GM21737 (cell line): ENCODE measurements around the gene IDE.

Source experiments
- ATAC-seq: cut with Tn5 transposase; IDR thresholded peaks from one replicate; pipeline ENCODE4 v1.9.1; 2021; ENCODE audit warnings: mild to moderate bottlenecking, moderate library complexity; ENCODE audit not compliant: unreplicated experiment

The IDE gene

DNA sequence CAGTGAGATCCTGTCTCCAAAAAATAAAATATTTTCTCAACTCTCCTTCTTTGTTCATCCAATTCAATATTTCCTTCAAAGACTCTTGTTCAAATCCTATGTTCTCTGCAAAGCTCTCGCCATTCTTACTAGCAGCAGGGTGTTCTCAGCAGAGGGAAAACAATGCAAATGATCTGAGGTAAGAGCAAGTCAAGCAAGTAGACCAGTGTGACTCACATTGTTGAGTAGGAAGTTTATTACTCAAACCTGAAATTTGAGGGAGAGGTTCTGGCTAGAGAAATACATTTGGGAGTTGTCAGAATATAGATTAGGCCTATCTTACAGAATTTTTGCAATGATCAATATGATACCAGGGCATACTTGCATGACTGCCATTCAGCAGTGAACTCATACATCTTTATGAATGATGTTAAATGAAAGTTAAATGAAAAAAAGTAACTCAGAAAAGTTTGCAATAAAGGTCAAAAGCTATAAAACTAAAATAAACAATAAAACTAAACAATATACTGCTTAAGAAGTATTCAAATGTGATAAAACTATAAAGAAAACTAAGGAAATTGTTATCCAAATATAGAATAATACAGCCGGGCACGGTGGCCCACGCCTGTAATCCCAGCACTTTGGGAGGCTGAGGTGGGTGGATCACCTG lies 5.8 kb downstream of the IDE start:
- ATAC-seq: no peak

- no peak for ATAC-seq
These were observed 11.5 kb downstream of the IDE start for GRCh38 chr10:92562424-92562823.

GRCh38 chr10:92559046-92559445 lies 14.8 kb downstream of the IDE start:
- no peak for ATAC-seq

DNA sequence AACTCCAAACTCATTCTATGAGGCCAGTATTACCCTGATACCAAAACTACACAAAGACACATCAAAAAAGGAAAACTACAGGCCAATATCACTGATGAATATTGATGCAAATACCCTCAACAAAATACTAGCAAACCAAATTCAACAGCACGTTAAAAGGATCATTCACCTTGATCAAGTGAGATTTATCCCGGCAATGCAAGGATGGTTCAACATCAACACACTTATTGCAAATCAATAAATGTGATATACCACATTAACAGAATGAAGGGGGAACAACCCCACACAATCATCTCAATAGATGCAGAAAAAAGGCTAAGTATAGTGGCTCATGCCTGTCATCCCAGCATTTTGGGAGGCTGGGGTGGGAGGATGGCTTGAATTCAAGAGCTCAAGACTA lies 19.9 kb downstream of the IDE start:
- no peak for ATAC-seq

- ATAC-seq: no peak
These were observed 21.6 kb downstream of the IDE start for GRCh38 chr10:92552310-92552709.

- ATAC-seq: no peak
These were observed 23.0 kb downstream of the IDE start for GRCh38 chr10:92550924-92551323.

- ATAC-seq: no peak
These were observed 26.2 kb downstream of the IDE start for GRCh38 chr10:92547676-92548075.

DNA sequence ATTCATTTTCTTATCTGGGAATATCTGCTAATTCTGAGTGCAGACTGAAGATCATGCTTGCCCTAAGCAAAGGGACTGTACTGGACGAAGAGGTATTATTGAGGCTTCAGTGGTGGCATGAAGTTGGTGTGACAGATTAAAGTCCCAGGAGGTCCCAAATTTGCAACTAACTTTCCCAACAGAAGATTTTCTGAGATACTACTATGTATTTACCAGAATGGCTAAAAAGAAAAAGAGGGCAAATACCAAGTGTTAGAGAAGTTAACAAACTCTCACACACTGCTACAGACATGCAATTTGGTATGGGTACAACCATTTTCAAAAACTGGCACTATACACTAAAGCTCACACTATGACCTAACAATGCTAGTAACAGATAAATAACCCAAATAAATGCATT lies 28.3 kb downstream of the IDE start:
- ATAC-seq: no peak

- no peak for ATAC-seq
These were observed 29.6 kb downstream of the IDE start for GRCh38 chr10:92544296-92544695.

DNA sequence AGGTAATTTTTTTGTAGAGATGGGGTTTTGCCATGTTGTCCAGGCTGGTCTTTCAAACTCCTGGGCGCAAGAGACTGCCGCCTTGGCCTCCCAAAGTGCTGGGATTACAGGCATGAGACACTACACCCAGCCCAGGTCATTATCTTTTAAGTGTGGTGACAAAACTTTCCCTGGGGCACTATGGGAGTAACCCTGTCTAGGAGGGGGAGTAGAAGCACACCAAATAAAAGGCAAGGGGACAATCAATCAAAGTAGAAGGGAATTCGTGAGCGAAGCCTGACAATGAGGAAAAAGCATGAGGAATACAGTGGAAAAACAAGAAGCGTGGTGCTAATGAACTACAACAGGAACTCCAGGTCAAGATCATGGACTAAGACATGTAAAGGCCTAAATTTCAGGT lies 31.4 kb downstream of the IDE start:
- ATAC-seq: no peak

- ATAC-seq: no peak
These were observed 32.3 kb downstream of the IDE start for GRCh38 chr10:92541583-92541982.

GRCh38 chr10:92538231-92538958 lies 35.5 kb downstream of the IDE start:
- no peak for ATAC-seq

DNA sequence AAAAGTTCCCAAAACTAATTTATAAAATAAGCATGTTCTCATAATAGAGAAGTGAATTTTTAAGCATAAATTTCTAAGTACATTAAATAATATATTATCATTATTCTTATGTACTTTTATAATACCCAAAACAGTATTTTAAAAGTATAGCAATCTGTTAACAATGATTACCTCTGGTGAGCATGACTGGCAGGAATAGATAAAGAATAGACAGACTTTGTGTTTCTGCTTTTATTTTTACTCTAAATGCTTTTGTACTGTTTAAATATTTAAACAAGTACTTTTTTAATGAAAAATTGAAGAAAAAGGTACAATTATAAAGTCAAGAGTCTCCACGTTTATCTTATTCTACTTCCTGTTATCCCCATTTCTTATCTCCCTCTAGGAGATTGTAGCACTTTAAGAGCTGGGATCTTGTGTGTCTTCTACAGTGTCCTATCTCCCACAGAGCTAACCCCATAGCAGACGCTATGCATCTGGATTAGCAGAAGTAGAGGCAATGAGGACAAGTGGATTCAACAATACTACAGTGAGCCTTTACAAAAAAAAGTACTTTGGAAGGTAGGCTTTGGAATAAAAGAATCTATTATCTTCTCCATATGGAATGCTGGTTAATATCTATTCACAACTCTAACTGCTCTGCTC lies 42.9 kb downstream of the IDE start:
- ATAC-seq: no peak

GRCh38 chr10:92530421-92530820 lies 43.5 kb downstream of the IDE start:
- no peak for ATAC-seq

DNA sequence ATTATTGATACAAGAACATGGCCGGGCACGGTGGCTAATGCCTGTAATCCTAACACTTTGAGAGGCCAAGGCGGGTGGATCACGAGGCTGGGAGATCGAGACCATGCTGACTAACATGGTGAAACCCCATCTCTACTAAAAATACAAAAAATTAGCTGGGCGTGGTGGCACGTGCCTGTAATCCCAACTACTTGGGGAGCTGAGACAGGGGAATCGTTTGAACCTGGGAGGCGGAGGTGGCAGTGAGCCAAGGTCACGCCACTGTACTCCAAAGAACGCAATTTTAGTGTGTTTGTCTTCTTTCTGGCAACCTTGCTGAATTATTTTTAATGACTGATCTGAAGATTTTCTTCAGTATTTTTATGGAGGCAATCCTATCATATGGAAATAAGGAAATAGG lies 46.2 kb downstream of the IDE start:
- ATAC-seq: no peak

- no peak for ATAC-seq
These were observed 50.3 kb downstream of the IDE start for GRCh38 chr10:92523639-92524038.

DNA sequence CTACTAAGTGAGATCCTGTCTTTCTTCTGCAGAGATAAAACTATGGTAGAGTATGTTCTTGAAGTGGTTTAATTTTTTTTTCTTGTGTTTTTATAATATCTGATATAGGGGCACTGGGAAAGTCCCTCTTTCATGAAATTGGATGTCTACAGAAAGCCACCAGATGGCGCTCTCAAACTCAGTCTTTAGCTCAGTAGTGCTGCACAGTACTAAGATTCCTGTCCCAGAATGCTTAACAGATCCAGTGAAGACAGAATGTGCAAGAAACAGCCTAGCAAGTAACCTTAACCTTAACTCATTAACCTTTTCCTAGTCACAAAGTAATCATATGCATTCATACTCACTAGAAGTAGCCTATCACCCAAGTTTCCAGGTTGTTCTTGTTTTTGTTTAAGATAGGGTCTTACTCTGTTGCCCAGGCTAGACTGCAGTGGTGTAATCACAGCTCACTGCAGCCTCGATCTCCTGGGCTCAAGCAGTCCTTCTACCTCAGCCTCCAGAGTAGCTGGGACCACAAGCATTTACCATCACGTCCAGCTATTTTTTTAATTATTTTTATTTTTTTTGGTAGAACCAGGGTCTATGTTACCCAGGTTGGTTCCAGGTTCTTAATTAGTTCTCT lies 56.7 kb downstream of the IDE start:
- no peak for ATAC-seq

GRCh38 chr10:92508866-92509265 lies 65.0 kb downstream of the IDE start:
- ATAC-seq: no peak

DNA sequence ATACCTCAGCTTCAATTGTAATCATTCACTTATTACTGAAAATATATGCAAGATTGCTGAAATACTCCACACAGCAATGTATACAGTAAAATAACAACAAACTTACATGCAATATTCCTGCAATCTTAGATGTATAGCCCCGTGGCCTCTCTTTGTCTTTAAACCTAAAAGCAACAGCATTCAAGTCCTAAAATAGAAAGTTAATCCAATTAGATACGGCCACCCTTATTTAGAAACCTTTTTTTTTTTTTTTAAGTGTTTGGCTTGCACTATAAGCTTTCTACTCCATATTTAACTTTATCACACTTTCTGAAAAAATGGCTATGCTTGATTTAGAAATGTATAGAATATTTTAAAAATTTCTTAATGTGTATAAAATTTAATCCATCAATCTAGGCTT lies 67.6 kb downstream of the IDE start:
- no peak for ATAC-seq

DNA sequence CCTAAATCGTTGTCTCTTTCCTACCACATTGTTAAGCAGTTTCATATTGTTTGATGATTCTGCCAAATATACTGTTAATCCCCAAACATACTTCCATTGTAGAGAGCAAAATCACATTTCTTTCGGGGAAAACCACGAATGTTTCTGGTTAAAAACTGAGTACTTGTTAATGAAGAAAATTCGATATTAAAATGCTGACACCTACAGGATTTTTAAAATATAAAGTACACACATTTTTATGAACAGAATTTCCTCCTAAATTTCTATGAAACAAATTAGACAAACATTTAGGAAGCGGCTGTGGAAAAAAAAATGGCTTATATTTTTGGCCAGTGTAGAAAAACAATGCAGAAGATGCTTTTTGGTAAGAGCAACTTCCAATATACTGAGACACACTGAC lies 68.8 kb downstream of the IDE start:
- ATAC-seq: no peak

GRCh38 chr10:92502296-92502808 lies 71.5 kb downstream of the IDE start:
- no peak for ATAC-seq

GRCh38 chr10:92493362-92493761 lies 80.5 kb downstream of the IDE start:
- ATAC-seq: no peak
